ENCODE data around the gene RFNG. TPM values are rescaled to one million over a fixed set of nuclear protein-coding genes. Genes with fewer than 3 reads are reported as not detected.

The RFNG gene
- total and polyA plus RNA-seq, 2 of the 13 experiments (the other 11 are each of a cell fraction or from before 2014, with no cell fraction given), result 61.4 to 64.0 TPM

- TF ChIP-seq GATA4 (IDR thresholded peaks at IDR 0.05; ENCODE audit: borderline replicate concordance, low read depth), result no peak
- TF ChIP-seq ZNF432 (CRISPR knock-in tag; IDR thresholded peaks at IDR 0.05; ENCODE audit: borderline replicate concordance), result no peak
- peak; percentile 7; the same call in 1 of the 2 replicates for TF ChIP-seq POLR2G (IDR thresholded peaks at IDR 0.05; ENCODE audit: low read depth, low read length)
- TF ChIP-seq ZBTB1 (CRISPR knock-in tag; IDR thresholded peaks at IDR 0.05; ENCODE audit: borderline replicate concordance), result no peak
- TF ChIP-seq FLYWCH1 (CRISPR knock-in tag; IDR thresholded peaks at IDR 0.05), result no peak
- no peak for TF ChIP-seq NFYC (CRISPR knock-in tag; IDR thresholded peaks at IDR 0.05)
- no peak for TF ChIP-seq ZNF276 (CRISPR knock-in tag; IDR thresholded peaks at IDR 0.05; ENCODE audit: low read depth)
- no peak for TF ChIP-seq HNRNPK (IDR thresholded peaks at IDR 0.05; ENCODE audit: low read depth, low read length, poor library complexity, severe bottlenecking)
- TF ChIP-seq ZBTB46 (CRISPR knock-in tag; IDR thresholded peaks at IDR 0.05; ENCODE audit: borderline replicate concordance), result peak; percentile 52; the same call in 1 of the 2 replicates
- TF ChIP-seq RERE (CRISPR knock-in tag; IDR thresholded peaks at IDR 0.05; ENCODE audit: low read depth), result no peak
- TF ChIP-seq KLF9 (CRISPR knock-in tag; IDR thresholded peaks at IDR 0.05; ENCODE audit: low read depth), result no peak
- TF ChIP-seq ZNF18 (CRISPR knock-in tag; IDR thresholded peaks at IDR 0.05; ENCODE audit: insufficient replicate concordance), result no peak
- TF ChIP-seq PHF5A (CRISPR knock-in tag; IDR thresholded peaks at IDR 0.05; ENCODE audit: low read depth, unreplicated experiment), result no peak
- no peak for TF ChIP-seq ZNF615 (CRISPR knock-in tag; IDR thresholded peaks at IDR 0.05; ENCODE audit: borderline replicate concordance)
- peak; percentile 66 for TF ChIP-seq RBM39 (IDR thresholded peaks at IDR 0.05; ENCODE audit: low read depth, low read length, poor library complexity, severe bottlenecking)
- no peak for TF ChIP-seq ZNF784 (CRISPR knock-in tag; IDR thresholded peaks at IDR 0.05; ENCODE audit: borderline replicate concordance)
These were observed 45.7 kb upstream of the RFNG start (continued) for GRCh38 chr17:82097184-82097918.
